Astrocyte (in vitro differentiated cells and primary cell): ENCODE measurements around the gene ARFRP1. TPM values are rescaled to one million over a fixed set of nuclear protein-coding genes. Genes with fewer than 3 reads are reported as not detected.

Source experiments
- DNase-seq: peaks from one replicate; pipeline ENCODE4 v3.0.0-alpha.2; 2010; ENCODE audit warnings: low read depth
- FAIRE-seq: peaks from 2 replicates; lab custom pipeline; 2011; peaks lifted over from hg19 to GRCh38; lab: Jason Lieb, UNC
- H2AFZ ChIP-seq: 2 replicates; pipeline ENCODE4 v1.6.0; 2012; ENCODE audit warnings: low read depth, low read length, inconsistent platforms
- H3K27ac ChIP-seq: 2 replicates; pipeline ENCODE4 v1.5.1; 2011; ENCODE audit warnings: low read depth, low read length, inconsistent platforms
- H3K27me3 ChIP-seq: 2 replicates; pipeline ENCODE4 v1.6.0; 2011; ENCODE audit warnings: low read length, inconsistent platforms; ENCODE audit not compliant: insufficient read depth
- H3K36me3 ChIP-seq: 2 replicates; pipeline ENCODE4 v1.5.1; 2011; ENCODE audit warnings: low read length, inconsistent platforms; ENCODE audit not compliant: insufficient read depth
- H3K4me1 ChIP-seq: 2 replicates; pipeline ENCODE4 v1.5.1; 2011; ENCODE audit warnings: low read length, inconsistent platforms; ENCODE audit not compliant: insufficient read depth
- H3K4me2 ChIP-seq: 2 replicates; pipeline ENCODE4 v1.6.0; 2012; ENCODE audit warnings: low read length, inconsistent platforms
- H3K4me3 ChIP-seq: 2 replicates; pipeline ENCODE4 v1.5.1; 2011; ENCODE audit warnings: low read depth, mild to moderate bottlenecking, low read length, inconsistent platforms; ENCODE audit not compliant: insufficient read depth
- H3K79me2 ChIP-seq: 2 replicates; pipeline ENCODE4 v1.6.0; 2012; ENCODE audit warnings: mild to moderate bottlenecking, low read length, inconsistent platforms; ENCODE audit not compliant: insufficient read depth
- H3K9ac ChIP-seq: 2 replicates; pipeline ENCODE4 v1.6.0; 2012; ENCODE audit warnings: mild to moderate bottlenecking, low read length, inconsistent platforms
- H3K9me3 ChIP-seq: 2 replicates; pipeline ENCODE4 v1.5.1; 2012; ENCODE audit warnings: low read depth, mild to moderate bottlenecking, low read length, inconsistent platforms; ENCODE audit not compliant: insufficient read depth
- H4K20me1 ChIP-seq: 2 replicates; pipeline ENCODE4 v1.6.0; 2012; ENCODE audit warnings: low read length, inconsistent platforms; ENCODE audit not compliant: insufficient read depth
- H3K27ac Mint-ChIP-seq: one replicate; pipeline ENCODE4 v1.8.0; 2021; ENCODE audit warnings: mild to moderate bottlenecking, mixed read lengths; ENCODE audit not compliant: unreplicated experiment
- H3K27me3 Mint-ChIP-seq: one replicate; pipeline ENCODE4 v1.8.0; 2021; ENCODE audit warnings: low read depth, mixed read lengths; ENCODE audit not compliant: unreplicated experiment
- H3K36me3 Mint-ChIP-seq: one replicate; pipeline ENCODE4 v1.8.0; 2021; ENCODE audit warnings: low read depth, mixed read lengths; ENCODE audit not compliant: unreplicated experiment
- H3K4me1 Mint-ChIP-seq: one replicate; pipeline ENCODE4 v1.8.0; 2021; ENCODE audit warnings: low read depth, mixed read lengths; ENCODE audit not compliant: unreplicated experiment
- H3K4me3 Mint-ChIP-seq: one replicate; pipeline ENCODE4 v1.8.0; 2021; ENCODE audit warnings: mild to moderate bottlenecking, moderate library complexity, mixed read lengths; ENCODE audit not compliant: unreplicated experiment
- H3K9me3 Mint-ChIP-seq: one replicate; pipeline ENCODE4 v1.8.0; 2021; ENCODE audit warnings: mild to moderate bottlenecking, mixed read lengths; ENCODE audit not compliant: unreplicated experiment
- CTCF ChIP-seq: IDR thresholded peaks from 2 replicates; pipeline ENCODE4 v1.5.1; 2011; ENCODE audit warnings: low read depth, mild to moderate bottlenecking, inconsistent platforms, low read length, moderate library complexity; ENCODE audit not compliant: insufficient read depth
- EZH2 ChIP-seq: IDR thresholded peaks from 2 replicates; pipeline ENCODE4 v1.6.1; 2012; ENCODE audit warnings: mild to moderate bottlenecking, low read length, inconsistent platforms; ENCODE audit not compliant: insufficient read depth
- total RNA-seq: library from RNA; stranded (reverse); gene quantifications from 2 replicates; pipeline ENCODE4 v1.2.1, GENCODE V29; 2021

The ARFRP1 gene
- total RNA-seq, 1 donor from 2014 or later, result 32.5 TPM

- Histone ChIP-seq H3K4me2 (no peak overlapping the region), H3K9ac (no peak overlapping the region), H3K27ac (no peak overlapping the region), H2AFZ (no peak overlapping the region), H3K79me2 (no peaks in the 10 kb centered on the region), H3K27me3 (no peaks in the 10 kb centered on the region), H3K36me3 (no peaks in the 10 kb centered on the region), H3K4me3 (no peak overlapping the region), H3K9me3 (no peaks in the 10 kb centered on the region), H3K4me1 (peaks cover under 1% of the 10 kb centered on the region), H4K20me1 (peaks cover 8% of the 10 kb centered on the region)
- Mint-ChIP-seq H3K27me3 (no peaks in the 10 kb centered on the region), H3K4me3 (no peak overlapping the region), H3K4me1 (no peaks in the 10 kb centered on the region), H3K27ac (no peak overlapping the region), H3K9me3 (no peaks in the 10 kb centered on the region), H3K36me3 (peaks cover 6% of the 10 kb centered on the region)
- TF ChIP-seq CTCF (no peak), EZH2 (no peak)
- no peak for DNase-seq
- FAIRE-seq, result no peak
Observed at GRCh38 chr20:63746751-63747315, 39.1 kb upstream of the ARFRP1 start.

GRCh38 chr20:63745961-63746731 is 38.4 kb upstream of the ARFRP1 start:
- FAIRE-seq (no peak), DNase-seq (no peak)
- TF ChIP-seq CTCF (no peak), EZH2 (no peak)
- Mint-ChIP-seq H3K4me1 (no peaks in the 10 kb centered on the region), H3K27ac (peak overlapping the region; percentile 62), H3K36me3 (peaks cover 6% of the 10 kb centered on the region), H3K4me3 (no peak overlapping the region), H3K27me3 (no peaks in the 10 kb centered on the region), H3K9me3 (no peaks in the 10 kb centered on the region)
- Histone ChIP-seq H3K79me2 (peaks cover 5% of the 10 kb centered on the region), H3K4me2 (no peak overlapping the region), H3K36me3 (no peaks in the 10 kb centered on the region), H3K27me3 (no peaks in the 10 kb centered on the region), H3K4me1 (peaks cover 8% of the 10 kb centered on the region), H3K4me3 (no peak overlapping the region), H3K27ac (no peak overlapping the region), H4K20me1 (peaks cover 15% of the 10 kb centered on the region), H3K9ac (no peak overlapping the region), H3K9me3 (no peaks in the 10 kb centered on the region), H2AFZ (no peak overlapping the region)

- Mint-ChIP-seq H3K36me3 (peaks cover 6% of the 10 kb centered on the region), H3K4me1 (no peaks in the 10 kb centered on the region), H3K9me3 (no peaks in the 10 kb centered on the region), H3K27me3 (no peaks in the 10 kb centered on the region), H3K27ac (no peak overlapping the region), H3K4me3 (no peak overlapping the region)
- Histone ChIP-seq H3K4me1 (peaks cover 15% of the 10 kb centered on the region), H3K4me2 (no peak overlapping the region), H3K27me3 (no peaks in the 10 kb centered on the region), H3K27ac (no peak overlapping the region), H4K20me1 (peaks cover 21% of the 10 kb centered on the region), H2AFZ (no peak overlapping the region), H3K9ac (no peak overlapping the region), H3K4me3 (no peak overlapping the region), H3K36me3 (no peaks in the 10 kb centered on the region), H3K79me2 (peaks cover 8% of the 10 kb centered on the region), H3K9me3 (no peaks in the 10 kb centered on the region)
- no peak for DNase-seq
- no peak for FAIRE-seq
- TF ChIP-seq EZH2 (no peak), CTCF (no peak)
Observed at GRCh38 chr20:63745424-63745805, 37.6 kb upstream of the ARFRP1 start.
